Retinal pigment epithelial cell (primary cell): ENCODE measurements around the gene CEP76.

Experiments
- DNase-seq: peaks from one replicate; pipeline ENCODE4 v3.0.0-alpha.2; 2010; ENCODE audit warnings: low read depth
- H3K4me3 ChIP-seq: 2 replicates; pipeline ENCODE4 v1.5.1; 2011; ENCODE audit warnings: mild to moderate bottlenecking, low read length, control low read depth, moderate library complexity
- TF ChIP-seq, protein P1 (sequence below): conservative IDR thresholded peaks from 2 replicates; pipeline ENCODE4 v1.5.1; 2011; ENCODE audit warnings: low read depth, low read length, control low read depth, inconsistent platforms

The CEP76 gene

GRCh38 chr18:12702221-12703095 is at the start of gene CEP76, which contains the start of gene PSMG2:
TSS of gene CEP76 (minus strand) at chr18:12702723. CDS start at chr18:12702548, 175 bp downstream.
TSS of gene PSMG2 (plus strand) at chr18:12703042. CDS start at chr18:12703108, 66 bp downstream.
- H3K4me3 ChIP-seq: peak within 1 kb of the TSS; percentile 94
- DNase-seq: peak; percentile 65
- TF ChIP-seq, protein P1, sequence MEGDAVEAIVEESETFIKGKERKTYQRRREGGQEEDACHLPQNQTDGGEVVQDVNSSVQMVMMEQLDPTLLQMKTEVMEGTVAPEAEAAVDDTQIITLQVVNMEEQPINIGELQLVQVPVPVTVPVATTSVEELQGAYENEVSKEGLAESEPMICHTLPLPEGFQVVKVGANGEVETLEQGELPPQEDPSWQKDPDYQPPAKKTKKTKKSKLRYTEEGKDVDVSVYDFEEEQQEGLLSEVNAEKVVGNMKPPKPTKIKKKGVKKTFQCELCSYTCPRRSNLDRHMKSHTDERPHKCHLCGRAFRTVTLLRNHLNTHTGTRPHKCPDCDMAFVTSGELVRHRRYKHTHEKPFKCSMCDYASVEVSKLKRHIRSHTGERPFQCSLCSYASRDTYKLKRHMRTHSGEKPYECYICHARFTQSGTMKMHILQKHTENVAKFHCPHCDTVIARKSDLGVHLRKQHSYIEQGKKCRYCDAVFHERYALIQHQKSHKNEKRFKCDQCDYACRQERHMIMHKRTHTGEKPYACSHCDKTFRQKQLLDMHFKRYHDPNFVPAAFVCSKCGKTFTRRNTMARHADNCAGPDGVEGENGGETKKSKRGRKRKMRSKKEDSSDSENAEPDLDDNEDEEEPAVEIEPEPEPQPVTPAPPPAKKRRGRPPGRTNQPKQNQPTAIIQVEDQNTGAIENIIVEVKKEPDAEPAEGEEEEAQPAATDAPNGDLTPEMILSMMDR: no peak

- DNase-seq: no peak
- H3K4me3 ChIP-seq: no peak overlapping the region
- TF ChIP-seq, protein P1: no peak
Measured at GRCh38 chr18:12751891-12752290, 49.4 kb upstream of the CEP76 start.

DNA sequence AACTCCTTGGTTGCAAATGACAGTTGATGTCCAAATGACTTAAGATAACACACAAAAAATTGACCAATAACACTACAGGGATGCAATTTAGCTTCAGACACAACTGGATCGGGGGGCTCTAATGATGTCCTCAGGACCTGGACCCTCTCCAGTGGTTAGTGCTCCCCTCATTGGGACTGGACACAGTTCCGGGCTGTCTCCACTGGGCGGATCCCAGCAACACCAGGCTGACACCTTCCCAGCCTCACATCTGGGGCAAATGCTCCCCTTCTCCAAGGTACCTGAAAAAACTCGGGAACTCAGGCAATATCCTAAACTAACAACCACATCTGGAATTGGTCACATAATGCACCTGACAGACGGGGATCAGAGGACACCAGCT is 49.0 kb upstream of the CEP76 start:
- DNase-seq: no peak
- no peak overlapping the region for H3K4me3 ChIP-seq
- TF ChIP-seq, protein P1: no peak

GRCh38 chr18:12750715-12751502 is 48.4 kb upstream of the CEP76 start:
- TF ChIP-seq, protein P1: no peak
- DNase-seq: no peak
- H3K4me3 ChIP-seq: no peak overlapping the region

DNA sequence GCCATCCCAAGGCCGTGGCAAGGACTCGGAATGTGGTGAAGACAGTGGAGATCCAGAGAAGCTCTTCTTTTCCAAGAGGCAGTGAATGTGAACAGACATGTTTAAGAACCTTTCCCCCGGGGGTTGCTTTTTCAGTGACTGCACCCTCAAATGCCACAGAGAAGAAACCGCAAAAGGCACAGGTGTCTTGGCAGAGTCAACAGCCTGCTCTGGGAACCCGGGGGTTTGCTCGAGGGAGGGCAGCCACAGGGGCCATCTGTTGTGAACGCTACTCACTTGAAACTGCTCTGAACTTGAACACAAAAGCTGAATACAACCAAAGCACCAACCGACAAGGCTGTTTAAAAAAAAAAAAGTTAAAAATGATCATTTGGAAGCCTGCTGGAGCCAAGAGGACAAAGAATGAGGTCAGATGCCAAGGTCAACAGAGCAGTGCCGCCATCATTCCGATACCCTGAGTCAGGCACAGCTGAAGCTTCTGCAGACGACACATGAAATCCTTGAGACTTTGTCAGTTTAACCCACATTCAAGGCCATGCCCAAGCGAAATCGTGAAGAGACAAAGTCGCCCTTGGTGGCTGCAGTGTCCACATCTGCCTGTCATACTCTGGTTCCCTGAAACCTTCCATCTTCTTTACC is 47.7 kb upstream of the CEP76 start:
- TF ChIP-seq, protein P1: no peak
- no peak overlapping the region for H3K4me3 ChIP-seq
- DNase-seq: no peak

DNA sequence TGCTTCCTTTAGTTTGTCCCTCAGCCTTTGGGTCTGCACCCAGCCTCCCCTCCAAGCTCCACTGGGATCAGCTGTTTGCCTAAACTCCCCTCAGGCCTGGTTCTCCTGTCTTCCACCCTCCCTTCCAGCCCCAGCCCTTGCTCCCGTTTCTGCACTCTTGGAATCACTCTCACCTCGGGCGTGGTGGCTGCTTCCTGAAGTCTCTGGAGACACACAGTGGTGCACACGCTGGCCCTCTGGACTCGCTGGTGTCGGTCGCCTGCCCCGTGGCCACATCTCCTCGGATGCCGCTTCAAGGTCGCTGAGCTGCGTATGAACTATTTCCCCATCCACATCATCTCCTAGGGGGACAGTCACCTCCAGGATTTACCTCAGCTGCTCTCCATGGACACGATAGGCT is 46.6 kb upstream of the CEP76 start:
- TF ChIP-seq, protein P1: no peak
- no peak for DNase-seq
- H3K4me3 ChIP-seq: no peak overlapping the region
